Putamen (tissue), 1 donor: Measurements from ENCODE around the gene WNT8B.

ENCODE experiments used
- DNase-seq: peaks from one replicate; pipeline ENCODE4 v3.0.0-alpha.2; 2016; ENCODE audit warnings: low spot score

WNT8B gene

GRCh38 chr10:100483876-100484666, 21.3 kb downstream of the WNT8B start:
- DNase-seq, result no peak

- DNase-seq, result no peak
These were observed 22.6 kb downstream of the WNT8B start for GRCh38 chr10:100485366-100485765.

DNA sequence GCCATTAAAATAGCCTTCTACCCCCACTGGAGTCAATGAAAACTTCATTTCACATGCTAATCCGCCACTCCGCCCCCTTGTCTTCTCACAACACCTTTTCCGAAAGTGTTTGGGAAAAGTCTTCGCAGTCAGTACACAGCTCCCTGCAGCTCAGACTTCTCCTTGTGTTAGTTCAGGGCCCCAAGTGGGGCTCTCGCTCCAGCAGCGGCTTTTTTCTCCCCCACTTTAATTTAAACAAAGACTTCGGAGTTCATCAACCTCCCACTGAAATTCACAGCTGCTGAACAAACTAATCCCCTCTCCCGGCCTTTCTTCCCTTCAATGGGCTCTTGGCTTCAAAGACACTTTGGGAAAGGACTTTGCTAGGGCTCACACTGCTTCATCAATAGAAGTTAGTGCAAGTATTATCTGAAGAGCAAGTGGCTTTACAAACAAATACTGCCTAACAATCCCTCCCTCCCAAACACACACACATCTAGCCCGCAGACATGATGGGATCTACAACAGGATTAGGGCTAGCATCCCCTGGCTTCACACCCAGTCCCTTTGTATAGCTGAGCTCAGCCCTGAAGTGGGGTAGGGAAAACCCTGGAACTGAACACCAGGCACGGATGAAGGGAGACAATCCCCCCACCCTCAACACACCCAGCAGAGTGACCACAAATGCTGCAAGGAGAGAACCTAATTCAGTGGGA, 23.1 kb downstream of the WNT8B start:
- no peak for DNase-seq

DNA sequence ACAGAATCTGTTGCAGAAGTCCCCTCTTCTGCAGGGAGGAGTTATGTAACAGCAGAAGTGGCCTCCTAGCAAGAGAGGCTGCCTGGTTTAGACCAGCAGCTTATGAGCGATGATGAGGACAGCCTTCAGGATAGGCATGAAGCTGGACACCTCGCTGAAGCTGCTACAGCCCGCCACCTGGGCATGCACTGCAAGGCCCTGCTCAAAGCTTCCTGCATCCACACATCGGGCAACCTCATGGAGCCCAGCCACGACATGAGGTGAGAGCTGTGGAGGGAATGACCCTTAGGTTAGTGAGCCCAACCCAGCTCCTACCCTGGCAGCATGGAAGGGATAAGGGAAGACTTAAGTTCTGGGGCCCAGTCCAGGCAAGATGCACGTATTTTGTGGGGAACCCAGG, 24.7 kb downstream of the WNT8B start:
- no peak for DNase-seq

DNA sequence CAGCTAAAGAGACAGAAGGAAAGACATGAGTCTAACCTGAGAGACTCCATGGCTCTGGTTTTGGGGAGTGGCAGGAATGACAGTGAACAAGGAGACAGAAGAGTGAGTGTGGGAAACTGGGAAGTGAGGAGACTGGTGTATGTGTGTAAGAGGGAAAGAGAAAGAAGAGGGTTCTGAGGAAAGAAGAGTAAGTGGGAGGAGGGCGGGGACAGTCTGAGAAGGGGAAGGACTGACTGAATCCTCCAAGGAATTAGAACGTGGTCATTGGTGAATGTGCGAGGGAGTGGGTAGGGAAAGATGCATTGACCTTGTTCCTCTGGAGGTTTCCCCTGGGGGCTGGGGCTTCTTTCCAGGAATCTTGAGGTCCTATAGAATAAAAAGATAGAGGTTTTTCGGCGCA, 26.6 kb downstream of the WNT8B start:
- no peak for DNase-seq

GRCh38 chr10:100490531-100490930, 27.7 kb downstream of the WNT8B start:
- DNase-seq, result no peak

- no peak for DNase-seq
These were observed 33.8 kb downstream of the WNT8B start for GRCh38 chr10:100496567-100496966.

- DNase-seq, result no peak
These were observed 35.2 kb downstream of the WNT8B start for GRCh38 chr10:100498059-100498458.

- no peak for DNase-seq
These were observed 38.6 kb downstream of the WNT8B start for GRCh38 chr10:100501423-100501822.

DNA sequence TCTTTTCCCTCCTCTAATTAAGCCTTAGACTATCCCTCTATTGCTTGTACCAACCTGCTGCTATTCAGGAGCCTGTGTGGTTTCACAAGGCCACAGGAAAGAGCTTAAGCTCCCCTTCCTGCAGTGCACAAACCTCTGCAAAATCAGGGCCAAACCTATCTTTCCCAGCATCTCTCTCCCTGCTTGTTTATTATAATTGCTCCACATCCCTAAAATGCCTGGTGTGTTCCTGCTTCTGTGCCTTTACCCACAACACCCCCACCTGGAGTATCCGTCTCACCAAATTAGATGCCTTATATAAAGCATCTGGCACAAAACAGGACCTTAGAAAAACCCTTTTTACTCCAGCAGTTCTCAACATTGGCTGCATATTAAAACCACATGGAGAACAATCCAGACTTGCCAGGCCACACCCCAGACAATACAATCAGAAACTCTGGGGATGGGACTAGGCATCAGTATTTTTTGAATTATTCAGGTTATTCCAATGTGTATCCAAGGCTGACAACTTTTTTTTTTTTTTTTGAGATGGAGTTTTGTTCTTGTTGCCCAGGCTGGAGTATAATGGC, 40.2 kb downstream of the WNT8B start:
- DNase-seq, result no peak

DNA sequence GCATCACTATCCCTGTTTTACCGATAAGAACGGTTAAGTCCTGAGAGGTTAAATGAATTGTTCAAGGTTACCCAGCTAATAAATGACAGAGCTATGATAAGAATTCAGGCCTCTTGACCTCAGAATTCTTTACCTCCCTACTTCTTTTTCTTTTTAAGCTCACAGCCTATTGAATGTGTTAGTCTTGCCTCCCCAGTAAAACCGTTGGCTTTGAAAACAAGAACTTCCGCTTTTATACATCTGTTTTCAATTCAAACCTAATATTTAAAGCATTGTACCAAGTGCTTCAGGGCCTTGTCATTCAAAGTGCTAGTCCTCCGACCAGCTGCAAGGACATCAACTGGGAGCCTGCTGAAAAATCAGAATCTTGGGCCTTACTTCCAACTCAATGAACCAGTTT, 41.3 kb downstream of the WNT8B start:
- DNase-seq, result no peak

GRCh38 chr10:100505164-100505563, 42.4 kb downstream of the WNT8B start:
- DNase-seq, result no peak

GRCh38 chr10:100506596-100507356, 44.0 kb downstream of the WNT8B start:
- DNase-seq, result no peak

DNA sequence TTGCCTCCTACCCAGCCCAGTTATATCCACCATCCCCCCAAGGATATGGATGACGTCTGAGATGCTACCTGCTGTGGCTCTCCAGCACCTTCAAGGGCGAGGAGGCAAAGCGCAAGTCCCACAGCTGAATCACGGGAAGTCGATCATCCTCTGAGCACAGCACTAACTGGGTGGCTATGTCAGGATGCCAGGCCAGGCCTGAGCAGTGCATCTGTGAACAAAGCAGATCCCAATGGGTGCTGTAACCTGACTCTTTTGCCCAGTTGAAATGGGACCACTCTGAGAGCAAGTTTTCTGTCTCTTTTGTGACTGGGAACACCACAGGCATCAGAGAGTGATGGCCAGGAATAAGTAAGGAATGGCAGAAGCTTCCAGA, 44.5 kb downstream of the WNT8B start:
- DNase-seq, result no peak

- no peak for DNase-seq
These were observed 45.5 kb downstream of the WNT8B start for GRCh38 chr10:100508266-100508665.

- no peak for DNase-seq
These were observed 45.9 kb downstream of the WNT8B start for GRCh38 chr10:100508691-100509150.

DNA sequence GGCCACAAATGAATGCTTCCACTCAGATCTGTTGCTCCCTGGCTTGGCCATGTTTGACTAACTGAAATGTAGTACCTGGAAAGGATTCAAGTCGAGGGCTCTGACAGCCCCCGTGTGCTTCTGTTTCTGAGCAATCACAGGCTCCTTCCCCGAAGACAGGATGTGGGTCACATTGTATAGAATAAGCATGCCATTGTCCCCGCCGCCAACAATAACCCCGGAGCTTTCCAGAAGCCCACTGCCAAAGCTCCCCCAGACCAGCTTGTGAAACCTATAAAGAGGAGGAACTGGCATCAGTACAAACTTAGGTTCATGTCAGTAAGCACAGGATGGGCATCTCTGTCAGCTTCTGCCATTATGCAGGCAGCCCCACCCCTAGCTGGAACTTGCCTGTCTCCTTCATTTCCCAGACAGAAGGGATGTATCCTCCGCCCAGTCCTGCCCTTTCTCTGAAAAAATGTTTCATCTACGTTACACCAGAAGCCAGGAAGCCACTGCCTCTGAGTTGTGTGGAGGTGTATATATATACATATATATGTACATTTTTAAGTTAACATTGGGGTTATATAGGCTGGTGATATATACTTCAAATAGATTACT, 46.5 kb downstream of the WNT8B start:
- no peak for DNase-seq

GRCh38 chr10:100510533-100511308, 47.9 kb downstream of the WNT8B start:
- DNase-seq, result no peak

DNA sequence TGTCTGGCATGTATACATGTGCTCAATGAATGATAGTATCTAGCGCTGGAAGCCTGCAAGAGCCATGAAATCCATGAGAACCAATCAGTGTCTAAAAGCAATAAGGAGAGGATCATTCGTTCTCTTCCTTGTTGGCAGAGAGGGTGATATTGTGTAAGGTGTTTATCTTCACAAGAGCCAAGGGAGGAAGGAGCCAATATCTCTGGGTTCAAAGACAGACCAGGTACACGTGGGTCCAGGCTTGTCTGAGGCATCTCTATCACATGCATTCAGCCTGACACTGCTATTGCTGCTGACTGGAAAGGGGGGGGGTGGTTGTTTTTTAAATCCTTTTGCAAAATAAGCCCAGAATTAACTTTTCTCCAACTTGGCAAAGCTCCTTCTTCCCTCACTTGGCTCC, 52.8 kb downstream of the WNT8B start:
- no peak for DNase-seq

DNA sequence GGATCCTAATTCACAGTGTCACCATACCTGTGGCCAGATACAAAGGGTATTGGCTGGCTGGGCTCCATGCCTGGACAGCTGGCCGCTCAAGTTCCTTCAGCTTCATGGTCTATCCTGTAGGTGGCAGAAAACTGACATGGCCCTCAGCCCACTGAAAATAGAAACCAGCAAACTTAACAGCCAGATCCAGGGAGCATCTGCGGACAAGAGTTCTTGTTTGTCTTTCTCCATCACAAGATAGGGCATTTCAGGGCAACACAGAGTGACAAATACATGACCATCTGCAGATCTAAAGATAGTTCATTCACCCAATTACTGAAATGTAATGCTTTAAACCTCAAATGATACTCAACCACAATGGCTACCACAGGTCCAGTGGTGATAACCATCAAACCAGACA, 54.0 kb downstream of the WNT8B start:
- no peak for DNase-seq

GRCh38 chr10:100518761-100519241, 56.0 kb downstream of the WNT8B start:
- peak; percentile 53 for DNase-seq
